Activated CD4-positive, alpha-beta T cell treated with anti-CD3 and anti-CD28 coated beads, Interleukin-2, amount 50 U/mL, for 24 hours (primary cell): Measurements from ENCODE around the gene CAMSAP2.

Source experiments
- DNase-seq, 2 donors: peaks; one replicate each; pipeline ENCODE4 v3.0.0-alpha.2; 2020; ENCODE audit warnings: low read depth in 1 of 2, low spot score in 1 of 2

CAMSAP2 gene

GRCh38 chr1:200895801-200896530 is 157.3 kb downstream of the CAMSAP2 start:
- no peak for DNase-seq

- no peak for DNase-seq
These were observed 158.0 kb downstream of the CAMSAP2 start for GRCh38 chr1:200896531-200897196.

GRCh38 chr1:200897259-200897658 is 158.6 kb downstream of the CAMSAP2 start:
- no peak for DNase-seq

- no peak for DNase-seq
These were observed 160.3 kb downstream of the CAMSAP2 start for GRCh38 chr1:200899015-200899386.

GRCh38 chr1:200899451-200899915 is 160.8 kb downstream of the CAMSAP2 start:
- DNase-seq = no peak

GRCh38 chr1:200899954-200900867 is 161.5 kb downstream of the CAMSAP2 start:
- DNase-seq = no peak

GRCh38 chr1:200900877-200901276 is 162.2 kb downstream of the CAMSAP2 start:
- DNase-seq = no peak

- no peak for DNase-seq
These were observed 162.7 kb downstream of the CAMSAP2 start for GRCh38 chr1:200901350-200901749.

- DNase-seq = no peak
These were observed 163.2 kb downstream of the CAMSAP2 start for GRCh38 chr1:200901796-200902444.

- DNase-seq = no peak
These were observed 165.1 kb downstream of the CAMSAP2 start for GRCh38 chr1:200903793-200904192.

- DNase-seq = no peak
These were observed 166.1 kb downstream of the CAMSAP2 start for GRCh38 chr1:200904772-200905171.

GRCh38 chr1:200905411-200906052 is 166.8 kb downstream of the CAMSAP2 start:
- DNase-seq = peak in 1 of 2 donors; percentile 63

- no peak for DNase-seq
These were observed 167.8 kb downstream of the CAMSAP2 start for GRCh38 chr1:200906491-200906890.

- no peak for DNase-seq
These were observed 169.0 kb downstream of the CAMSAP2 start for GRCh38 chr1:200907611-200908097.

- DNase-seq = no peak
These were observed 169.6 kb downstream of the CAMSAP2 start for GRCh38 chr1:200908191-200908868.

GRCh38 chr1:200909071-200909470 is 170.4 kb downstream of the CAMSAP2 start:
- no peak for DNase-seq

- DNase-seq = no peak
These were observed 171.1 kb downstream of the CAMSAP2 start for GRCh38 chr1:200909757-200910239.
